ENCODE measurements around the gene MXD1. TPM values are rescaled to one million over a fixed set of nuclear protein-coding genes. Genes with fewer than 3 reads are reported as not detected.

Gene MXD1
- total RNA-seq, 1 experiment from 2014 or later = 6.5 TPM

DNA sequence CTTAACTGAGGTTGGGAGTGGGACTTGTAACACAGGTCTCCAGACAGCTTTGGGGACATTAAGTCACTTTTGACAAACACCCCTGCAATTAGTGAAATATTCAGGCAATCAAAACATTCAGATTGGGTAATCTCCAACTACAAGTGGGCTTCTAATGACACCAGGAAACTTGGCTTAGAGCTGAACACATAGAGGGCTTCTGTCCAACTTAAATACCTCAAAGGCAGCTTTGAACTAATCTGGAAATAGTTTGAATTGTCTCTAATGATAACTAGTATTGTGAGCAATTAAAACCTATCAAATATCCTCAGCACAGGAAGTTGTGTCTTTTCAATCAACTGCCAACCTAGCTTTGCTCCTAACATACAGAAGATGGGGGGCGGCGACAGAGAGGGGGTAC lies 51.6 kb downstream of the MXD1 start:
- DNase-seq (ENCODE audit: low read depth, low spot score) (no peak), ATAC-seq (no peak)
- H3K4me1 ChIP-seq (ENCODE audit: control insufficient read depth, insufficient read depth, low read length) = no peaks in the 10 kb centered on the region
- no peak overlapping the region for H3K4me3 ChIP-seq (ENCODE audit: low read depth in 2 of 2, low read length in 2 of 2)
- in situ Hi-C loops (cut with HindIII; ENCODE audit: low pct_unique_long_range_greater_than_20kb, low sequenced_read_pairs) (no loop called here), intact Hi-C loops (cut with micrococcal nuclease; ENCODE audit: unreplicated experiment) (no loop called here)
- TF ChIP-seq REST (IDR thresholded peaks at IDR 0.05; ENCODE audit: insufficient read depth in 1 of 2, low read depth in 2 of 2, low read length in 1 of 2) = no peak
- TF ChIP-seq SIN3A (IDR thresholded peaks at IDR 0.05; ENCODE audit: borderline replicate concordance, insufficient read depth, low read depth, low read length) = no peak
- TF ChIP-seq POLR2AphosphoS5 (IDR thresholded peaks at IDR 0.05; ENCODE audit: low read depth, low read length) = no peak
- no peak for TF ChIP-seq TCF7L2 (IDR thresholded peaks at IDR 0.05; ENCODE audit: low read depth, low read length)
- TF ChIP-seq, protein P1, sequence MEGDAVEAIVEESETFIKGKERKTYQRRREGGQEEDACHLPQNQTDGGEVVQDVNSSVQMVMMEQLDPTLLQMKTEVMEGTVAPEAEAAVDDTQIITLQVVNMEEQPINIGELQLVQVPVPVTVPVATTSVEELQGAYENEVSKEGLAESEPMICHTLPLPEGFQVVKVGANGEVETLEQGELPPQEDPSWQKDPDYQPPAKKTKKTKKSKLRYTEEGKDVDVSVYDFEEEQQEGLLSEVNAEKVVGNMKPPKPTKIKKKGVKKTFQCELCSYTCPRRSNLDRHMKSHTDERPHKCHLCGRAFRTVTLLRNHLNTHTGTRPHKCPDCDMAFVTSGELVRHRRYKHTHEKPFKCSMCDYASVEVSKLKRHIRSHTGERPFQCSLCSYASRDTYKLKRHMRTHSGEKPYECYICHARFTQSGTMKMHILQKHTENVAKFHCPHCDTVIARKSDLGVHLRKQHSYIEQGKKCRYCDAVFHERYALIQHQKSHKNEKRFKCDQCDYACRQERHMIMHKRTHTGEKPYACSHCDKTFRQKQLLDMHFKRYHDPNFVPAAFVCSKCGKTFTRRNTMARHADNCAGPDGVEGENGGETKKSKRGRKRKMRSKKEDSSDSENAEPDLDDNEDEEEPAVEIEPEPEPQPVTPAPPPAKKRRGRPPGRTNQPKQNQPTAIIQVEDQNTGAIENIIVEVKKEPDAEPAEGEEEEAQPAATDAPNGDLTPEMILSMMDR (IDR thresholded peaks at IDR 0.05) = no peak
- no peak overlapping the region for H3K27ac ChIP-seq (ENCODE audit: low read length)
- ChIA-PET CTCF (no interaction called here), POLR2A (no interaction called here)
- no peaks in the 10 kb centered on the region for H3K27me3 ChIP-seq (ENCODE audit: control insufficient read depth, insufficient read depth, low read length)
- no peaks in the 10 kb centered on the region for H3K36me3 ChIP-seq (ENCODE audit: control insufficient read depth, insufficient read depth, low read length)
- BruUV-seq (replicated peaks) = no TSS peak
- H3K9me3 ChIP-seq (ENCODE audit: control insufficient read depth, insufficient read depth, low read depth, low read length) = no peaks in the 10 kb centered on the region

DNA sequence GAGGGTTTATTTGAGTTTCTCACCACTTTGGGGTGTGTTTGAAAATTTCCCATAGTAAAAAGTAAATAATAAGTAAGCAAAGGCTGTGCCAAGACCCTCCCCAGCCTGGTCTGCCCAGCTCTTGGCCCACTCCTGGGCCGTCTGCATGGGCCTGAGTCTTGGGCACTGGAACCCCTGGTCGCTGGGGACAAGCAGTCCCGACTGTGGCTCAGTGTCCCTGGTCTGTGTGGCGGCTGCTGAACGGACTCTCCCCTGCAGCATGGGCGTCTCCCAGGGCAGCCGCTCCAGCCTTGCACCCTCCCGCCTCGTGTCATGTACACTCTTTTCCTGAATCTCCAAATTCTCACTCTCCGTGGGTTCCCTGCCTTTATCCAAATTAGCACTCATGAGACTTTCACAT lies 53.7 kb downstream of the MXD1 start:
- Histone ChIP-seq H3K4me1 (ENCODE audit: control insufficient read depth, insufficient read depth, low read length) (no peaks in the 10 kb centered on the region), H3K36me3 (ENCODE audit: control insufficient read depth, insufficient read depth, low read length) (no peaks in the 10 kb centered on the region), H3K9me3 (ENCODE audit: control insufficient read depth, insufficient read depth, low read depth, low read length) (no peaks in the 10 kb centered on the region), H3K27ac (ENCODE audit: low read length) (no peak overlapping the region), H3K27me3 (ENCODE audit: control insufficient read depth, insufficient read depth, low read length) (no peaks in the 10 kb centered on the region), H3K4me3 (ENCODE audit: low read depth in 2 of 2, low read length in 2 of 2) (no peak overlapping the region)
- DNase-seq (ENCODE audit: low read depth, low spot score) (no peak), ATAC-seq (no peak)
- in situ Hi-C loops (cut with HindIII; ENCODE audit: low pct_unique_long_range_greater_than_20kb, low sequenced_read_pairs) = no loop called here
- TF ChIP-seq TCF7L2 (IDR thresholded peaks at IDR 0.05; ENCODE audit: low read depth, low read length) (no peak), SIN3A (IDR thresholded peaks at IDR 0.05; ENCODE audit: borderline replicate concordance, insufficient read depth, low read depth, low read length) (no peak), REST (IDR thresholded peaks at IDR 0.05; ENCODE audit: insufficient read depth in 1 of 2, low read depth in 2 of 2, low read length in 1 of 2) (no peak), POLR2AphosphoS5 (IDR thresholded peaks at IDR 0.05; ENCODE audit: low read depth, low read length) (no peak)
- TF ChIP-seq, protein P1 (IDR thresholded peaks at IDR 0.05) = no peak
- POLR2A ChIA-PET = no interaction called here
- CTCF ChIA-PET = no interaction called here
- BruUV-seq (replicated peaks) = no TSS peak
- intact Hi-C loops (cut with micrococcal nuclease; ENCODE audit: unreplicated experiment) = no loop called here
